NOMO-1 treated with dmso at 0.1 percent for 144 hours (cell line): ENCODE measurements around the gene CCDC134.
"Not testable (repeated sequence)": the region's sequence is repeated elsewhere in the genome, so short reads cannot be mapped to it uniquely, and the experiment has no call there.

Experiments
- DNase-seq: peaks from one replicate; lab custom pipeline; 2025; ENCODE audit not compliant: unreplicated experiment; lab: John Stamatoyannopoulos, UW

Gene CCDC134

GRCh38 chr22:41842996-41843970 is 42.8 kb downstream of the CCDC134 start:
- DNase-seq, result no peak

GRCh38 chr22:41844036-41844435 is 43.6 kb downstream of the CCDC134 start:
- DNase-seq, result peak; percentile 28

GRCh38 chr22:41844513-41844912 is 44.0 kb downstream of the CCDC134 start:
- DNase-seq, result no peak

GRCh38 chr22:41845380-41846267 is 45.1 kb downstream of the CCDC134 start:
- DNase-seq, result no peak

- no peak for DNase-seq
Observed at GRCh38 chr22:41846268-41846987, 45.9 kb downstream of the CCDC134 start.

- DNase-seq, result no peak
Observed at GRCh38 chr22:41847300-41847699, 46.8 kb downstream of the CCDC134 start.

- peak; percentile 91 for DNase-seq
Observed at GRCh38 chr22:41848468-41848867, 48.0 kb downstream of the CCDC134 start.

- no peak for DNase-seq
Observed at GRCh38 chr22:41856469-41856868, 56.0 kb downstream of the CCDC134 start.

- DNase-seq, result peak; percentile 47
Observed at GRCh38 chr22:41857155-41857859, 56.8 kb downstream of the CCDC134 start.

- DNase-seq, result no peak
Observed at GRCh38 chr22:41857860-41858199, 57.4 kb downstream of the CCDC134 start.

GRCh38 chr22:41862160-41862529 is 61.7 kb downstream of the CCDC134 start:
- peak; percentile 77 for DNase-seq

GRCh38 chr22:41862530-41863266 is 62.2 kb downstream of the CCDC134 start:
- no peak for DNase-seq

- no peak for DNase-seq
Observed at GRCh38 chr22:41863472-41863871, 63.0 kb downstream of the CCDC134 start.

- DNase-seq, result no peak
Observed at GRCh38 chr22:41868556-41868955, 68.1 kb downstream of the CCDC134 start.

GRCh38 chr22:41870081-41870480 is 69.6 kb downstream of the CCDC134 start:
- DNase-seq, result not testable (repeated sequence)

- DNase-seq, result no peak
Observed at GRCh38 chr22:41870786-41871185, 70.3 kb downstream of the CCDC134 start.

GRCh38 chr22:41873391-41873790 is 72.9 kb downstream of the CCDC134 start:
- no peak for DNase-seq

- no peak for DNase-seq
Observed at GRCh38 chr22:41874090-41874489, 73.6 kb downstream of the CCDC134 start.

- DNase-seq, result no peak
Observed at GRCh38 chr22:41875531-41876270, 75.2 kb downstream of the CCDC134 start.
